Measurements from ENCODE around the gene LTBP1. TPM values are rescaled to one million over a fixed set of nuclear protein-coding genes. Genes with fewer than 3 reads are reported as not detected.

The LTBP1 gene
- total RNA-seq, 1 experiment from 2014 or later: 12.5 TPM

- Histone ChIP-seq H3K4me3 (ENCODE audit: low read depth in 2 of 2, low read length in 2 of 2) (no peak overlapping the region), H3K9me3 (ENCODE audit: control insufficient read depth, insufficient read depth, low read depth, low read length) (peaks cover 2% of the 10 kb centered on the region; the same call in 1 of the 2 replicates), H3K4me1 (ENCODE audit: control insufficient read depth, insufficient read depth, low read length) (peaks cover 13% of the 10 kb centered on the region; the same call in 1 of the 2 replicates), H3K36me3 (ENCODE audit: control insufficient read depth, insufficient read depth, low read length) (no peaks in the 10 kb centered on the region), H3K27ac (ENCODE audit: low read length) (no peak overlapping the region), H3K27me3 (ENCODE audit: control insufficient read depth, insufficient read depth, low read length) (no peaks in the 10 kb centered on the region)
- CTCF ChIA-PET: no interaction called here
- no TSS peak for BruUV-seq (replicated peaks)
- DNase-seq (ENCODE audit: low read depth, low spot score) (no peak), ATAC-seq (no peak)
- no peak for TF ChIP-seq REST (IDR thresholded peaks at IDR 0.05; ENCODE audit: insufficient read depth in 1 of 2, low read depth in 2 of 2, low read length in 1 of 2)
- TF ChIP-seq TCF7L2 (IDR thresholded peaks at IDR 0.05; ENCODE audit: low read depth, low read length): no peak
- no peak for TF ChIP-seq POLR2AphosphoS5 (IDR thresholded peaks at IDR 0.05; ENCODE audit: low read depth, low read length)
- TF ChIP-seq SIN3A (IDR thresholded peaks at IDR 0.05; ENCODE audit: borderline replicate concordance, insufficient read depth, low read depth, low read length): no peak
- TF ChIP-seq, protein P1, sequence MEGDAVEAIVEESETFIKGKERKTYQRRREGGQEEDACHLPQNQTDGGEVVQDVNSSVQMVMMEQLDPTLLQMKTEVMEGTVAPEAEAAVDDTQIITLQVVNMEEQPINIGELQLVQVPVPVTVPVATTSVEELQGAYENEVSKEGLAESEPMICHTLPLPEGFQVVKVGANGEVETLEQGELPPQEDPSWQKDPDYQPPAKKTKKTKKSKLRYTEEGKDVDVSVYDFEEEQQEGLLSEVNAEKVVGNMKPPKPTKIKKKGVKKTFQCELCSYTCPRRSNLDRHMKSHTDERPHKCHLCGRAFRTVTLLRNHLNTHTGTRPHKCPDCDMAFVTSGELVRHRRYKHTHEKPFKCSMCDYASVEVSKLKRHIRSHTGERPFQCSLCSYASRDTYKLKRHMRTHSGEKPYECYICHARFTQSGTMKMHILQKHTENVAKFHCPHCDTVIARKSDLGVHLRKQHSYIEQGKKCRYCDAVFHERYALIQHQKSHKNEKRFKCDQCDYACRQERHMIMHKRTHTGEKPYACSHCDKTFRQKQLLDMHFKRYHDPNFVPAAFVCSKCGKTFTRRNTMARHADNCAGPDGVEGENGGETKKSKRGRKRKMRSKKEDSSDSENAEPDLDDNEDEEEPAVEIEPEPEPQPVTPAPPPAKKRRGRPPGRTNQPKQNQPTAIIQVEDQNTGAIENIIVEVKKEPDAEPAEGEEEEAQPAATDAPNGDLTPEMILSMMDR (IDR thresholded peaks at IDR 0.05): no peak
- intact Hi-C loops (cut with micrococcal nuclease; ENCODE audit: unreplicated experiment) (no loop called here), in situ Hi-C loops (cut with HindIII; ENCODE audit: low pct_unique_long_range_greater_than_20kb, low sequenced_read_pairs) (no loop called here)
- POLR2A ChIA-PET: no interaction called here
Observed at GRCh38 chr2:33067598-33067997, 120.8 kb downstream of the LTBP1 start.

DNA sequence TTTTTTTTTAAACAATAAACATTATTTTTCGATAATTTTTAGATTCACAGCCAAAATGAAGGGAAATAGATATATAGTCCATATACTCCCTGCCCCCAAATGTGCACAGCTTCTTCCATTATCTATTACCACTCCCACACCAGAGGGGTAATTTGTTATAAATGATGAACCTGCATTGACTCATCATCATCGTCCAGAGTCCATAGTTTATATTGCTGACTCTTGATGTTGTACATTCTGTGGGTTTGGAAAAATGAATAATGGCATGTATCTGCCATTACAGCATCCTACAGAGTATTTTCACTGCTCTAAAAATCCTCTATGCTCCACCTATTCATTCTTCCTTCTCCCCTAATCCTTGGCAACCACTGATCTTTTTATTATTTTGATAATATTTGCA, 121.5 kb downstream of the LTBP1 start:
- ChIA-PET POLR2A (no interaction called here), CTCF (no interaction called here)
- no peak overlapping the region for H3K4me3 ChIP-seq (ENCODE audit: low read depth in 2 of 2, low read length in 2 of 2)
- no TSS peak for BruUV-seq (replicated peaks)
- no peak for TF ChIP-seq SIN3A (IDR thresholded peaks at IDR 0.05; ENCODE audit: borderline replicate concordance, insufficient read depth, low read depth, low read length)
- TF ChIP-seq, protein P1 (IDR thresholded peaks at IDR 0.05): no peak
- no peak for TF ChIP-seq REST (IDR thresholded peaks at IDR 0.05; ENCODE audit: insufficient read depth in 1 of 2, low read depth in 2 of 2, low read length in 1 of 2)
- TF ChIP-seq TCF7L2 (IDR thresholded peaks at IDR 0.05; ENCODE audit: low read depth, low read length): no peak
- peaks cover 2% of the 10 kb centered on the region; the same call in 1 of the 2 replicates for H3K9me3 ChIP-seq (ENCODE audit: control insufficient read depth, insufficient read depth, low read depth, low read length)
- intact Hi-C loops (cut with micrococcal nuclease; ENCODE audit: unreplicated experiment) (no loop called here), in situ Hi-C loops (cut with HindIII; ENCODE audit: low pct_unique_long_range_greater_than_20kb, low sequenced_read_pairs) (no loop called here)
- peaks cover 13% of the 10 kb centered on the region; the same call in 1 of the 2 replicates for H3K4me1 ChIP-seq (ENCODE audit: control insufficient read depth, insufficient read depth, low read length)
- ATAC-seq: no peak
- H3K27ac ChIP-seq (ENCODE audit: low read length): no peak overlapping the region; the same call in 1 of the 2 replicates
- no peaks in the 10 kb centered on the region for H3K36me3 ChIP-seq (ENCODE audit: control insufficient read depth, insufficient read depth, low read length)
- no peaks in the 10 kb centered on the region for H3K27me3 ChIP-seq (ENCODE audit: control insufficient read depth, insufficient read depth, low read length)
- peak; percentile 46 for DNase-seq (ENCODE audit: low read depth, low spot score)

Data from Panc1 (cell line).